ENCODE measurements around the gene JAM3.

Gene JAM3

DNA sequence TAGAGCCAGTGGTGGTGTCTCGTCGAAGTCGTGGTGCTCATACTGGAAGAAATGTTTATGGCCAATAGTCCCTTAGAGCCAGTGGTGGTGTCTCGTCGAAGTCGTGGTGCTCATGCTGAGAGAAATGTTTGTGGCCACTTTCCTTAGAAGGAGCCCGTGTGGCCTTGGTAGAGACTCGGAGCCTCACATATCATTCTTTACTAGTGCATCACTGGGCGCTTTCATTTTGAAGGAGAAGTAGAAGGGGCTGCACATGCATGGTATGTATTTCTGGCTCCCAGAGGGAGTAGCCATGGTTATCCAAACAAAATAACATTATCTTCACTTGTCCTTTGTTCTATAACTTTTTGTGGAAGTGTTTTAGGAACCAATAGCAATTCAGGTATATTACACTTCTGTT is 69.5 kb downstream of the JAM3 start:
- Histone ChIP-seq H3K27ac (ENCODE audit: insufficient read depth in 1 of 2, low read depth in 1 of 2, low read length in 2 of 2, poor library complexity in 1 of 2, severe bottlenecking in 2 of 2) (no peak overlapping the region), H3K4me1 (ENCODE audit: control extremely low read depth in 1 of 4, control insufficient read depth in 4 of 4, insufficient read depth in 4 of 4, low read length in 3 of 4) (no peaks in the 10 kb centered on the region), H3K4me3 (ENCODE audit: control insufficient read depth in 1 of 7, extremely low read depth in 1 of 7, insufficient read depth in 4 of 7, low read depth in 2 of 7, low read length in 6 of 7) (no peak overlapping the region), H3K27me3 (replicated peaks in 2 of 5; ENCODE audit: control insufficient read depth in 4 of 5, insufficient read depth in 5 of 5, low read length in 4 of 5) (peaks cover 0 to 2% (median 0%) of the 10 kb centered on the region in 5 experiments), H3K9me3 (ENCODE audit: control extremely low read depth in 1 of 5, control insufficient read depth in 4 of 5, insufficient read depth in 2 of 5, low read depth in 1 of 5, low read length in 4 of 5) (peaks cover 0 to 12% (median 1%) of the 10 kb centered on the region in 5 experiments), H3K36me3 (ENCODE audit: control insufficient read depth in 4 of 4, insufficient read depth in 4 of 4, low read length in 3 of 4) (peaks cover 0 to 20% (median 3%) of the 10 kb centered on the region in 4 experiments)
- WGBS (ENCODE audit: insufficient coverage) = 96% methylated on average over 6 of the region's 9 CpGs
- CTCF ChIA-PET = interaction anchor here (0.6 to 4.9 kb wide), 10 partner anchors 8 to 108 kb away, joined by 3 to 49 read pairs (median 6); partner anchors contain the start of gene JAM3
- POLR2A ChIA-PET = no interaction called here
- DNase-seq = no peak

DNA sequence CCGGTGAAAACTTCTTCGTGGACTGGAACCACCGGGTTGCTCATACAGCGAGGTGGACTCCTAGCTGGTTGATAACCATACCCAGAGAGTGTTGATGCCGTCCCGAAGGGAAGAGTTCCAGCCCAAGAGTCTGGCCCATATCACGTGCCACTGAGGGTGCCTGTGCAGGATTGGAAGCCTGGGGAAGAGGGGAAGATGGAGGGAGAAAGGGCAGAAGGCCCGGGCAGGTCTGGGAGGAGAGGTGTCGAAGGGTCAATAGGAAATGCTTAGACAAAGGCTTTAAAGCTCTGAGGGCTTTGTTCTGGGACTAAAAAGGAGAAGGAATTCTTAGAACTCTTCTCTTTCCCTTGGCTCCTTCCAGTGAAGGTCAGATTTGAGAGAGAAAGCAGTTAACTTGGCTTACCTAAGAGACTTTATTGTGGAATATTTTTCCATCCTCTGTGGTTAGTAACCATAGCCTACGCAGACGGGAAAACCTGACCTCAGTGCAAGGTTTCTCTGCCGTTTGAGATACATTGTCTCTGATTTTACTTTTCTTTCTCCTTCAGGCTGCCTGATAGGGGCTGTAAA is 70.5 kb downstream of the JAM3 start:
- H3K36me3 ChIP-seq (ENCODE audit: control insufficient read depth in 4 of 4, insufficient read depth in 4 of 4, low read length in 3 of 4) = peaks cover 0 to 22% (median 5%) of the 10 kb centered on the region in 4 experiments
- peaks cover 0 to 3% (median 0%) of the 10 kb centered on the region in 5 experiments for H3K9me3 ChIP-seq (ENCODE audit: control extremely low read depth in 1 of 5, control insufficient read depth in 4 of 5, insufficient read depth in 2 of 5, low read depth in 1 of 5, low read length in 4 of 5)
- H3K4me1 ChIP-seq (ENCODE audit: control extremely low read depth in 1 of 4, control insufficient read depth in 4 of 4, insufficient read depth in 4 of 4, low read length in 3 of 4) = no peaks in the 10 kb centered on the region
- WGBS (ENCODE audit: insufficient coverage) = 83% methylated on average over 12 of the region's 12 CpGs
- no peak for DNase-seq
- CTCF ChIA-PET = interaction anchor here (0.6 to 4.9 kb wide), 19 partner anchors 9 to 212 kb away, joined by 3 to 49 read pairs (median 3); partner anchors contain the start of gene JAM3
- POLR2A ChIA-PET = no interaction called here
- H3K4me3 ChIP-seq (ENCODE audit: control insufficient read depth in 1 of 7, extremely low read depth in 1 of 7, insufficient read depth in 4 of 7, low read depth in 2 of 7, low read length in 6 of 7) = no peak overlapping the region
- H3K27me3 ChIP-seq (replicated peaks in 2 of 5; ENCODE audit: control insufficient read depth in 4 of 5, insufficient read depth in 5 of 5, low read length in 4 of 5) = no peaks in the 10 kb centered on the region
- no peak overlapping the region for H3K27ac ChIP-seq (ENCODE audit: insufficient read depth in 1 of 2, low read depth in 1 of 2, low read length in 2 of 2, poor library complexity in 1 of 2, severe bottlenecking in 2 of 2)

DNA sequence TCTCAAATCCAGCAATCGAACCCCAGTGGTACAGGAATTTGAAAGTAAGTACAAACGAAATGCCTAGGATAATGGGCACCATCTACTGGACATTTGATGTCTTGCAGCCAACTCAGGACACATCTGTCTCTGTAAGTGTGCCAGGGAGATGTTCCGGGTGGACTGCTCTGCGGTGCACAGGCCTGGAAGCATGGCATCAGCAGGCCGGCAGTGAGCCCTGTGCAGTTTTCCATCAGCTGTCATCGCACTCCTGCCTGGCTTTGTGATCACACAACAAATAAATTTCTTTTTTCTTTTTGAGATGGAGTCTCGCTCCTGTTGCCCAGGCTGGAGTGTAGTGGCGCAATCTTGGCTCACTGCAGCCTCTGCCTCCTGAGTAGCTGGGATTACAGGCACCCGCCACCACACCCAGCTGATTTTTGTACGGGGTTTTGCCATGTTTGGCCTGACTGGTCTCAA is 71.0 kb downstream of the JAM3 start:
- ChIA-PET CTCF (interaction anchor here (1.0 to 4.9 kb wide), 13 partner anchors 12 to 213 kb away, joined by 3 to 49 read pairs (median 4); no protein-coding TSS in a partner anchor), POLR2A (no interaction called here)
- 61% methylated on average over 9 of the region's 10 CpGs for WGBS (ENCODE audit: insufficient coverage)
- no peak overlapping the region for H3K4me3 ChIP-seq (ENCODE audit: control insufficient read depth in 1 of 7, extremely low read depth in 1 of 7, insufficient read depth in 4 of 7, low read depth in 2 of 7, low read length in 6 of 7)
- no peak overlapping the region for H3K27ac ChIP-seq (ENCODE audit: insufficient read depth in 1 of 2, low read depth in 1 of 2, low read length in 2 of 2, poor library complexity in 1 of 2, severe bottlenecking in 2 of 2)
- H3K36me3 ChIP-seq (ENCODE audit: control insufficient read depth in 4 of 4, insufficient read depth in 4 of 4, low read length in 3 of 4) = peaks cover 0 to 27% (median 5%) of the 10 kb centered on the region in 4 experiments
- H3K27me3 ChIP-seq (replicated peaks in 2 of 5; ENCODE audit: control insufficient read depth in 4 of 5, insufficient read depth in 5 of 5, low read length in 4 of 5) = no peaks in the 10 kb centered on the region
- peak; percentile 70 to 87 (median 81) for DNase-seq
- no peaks in the 10 kb centered on the region for H3K4me1 ChIP-seq (ENCODE audit: control extremely low read depth in 1 of 4, control insufficient read depth in 4 of 4, insufficient read depth in 4 of 4, low read length in 3 of 4)
- no peaks in the 10 kb centered on the region for H3K9me3 ChIP-seq (ENCODE audit: control extremely low read depth in 1 of 5, control insufficient read depth in 4 of 5, insufficient read depth in 2 of 5, low read depth in 1 of 5, low read length in 4 of 5)

- H3K27ac ChIP-seq (ENCODE audit: insufficient read depth in 1 of 2, low read depth in 1 of 2, low read length in 2 of 2, poor library complexity in 1 of 2, severe bottlenecking in 2 of 2) = no peak overlapping the region
- WGBS (ENCODE audit: insufficient coverage) = 98% methylated on average over 7 of the region's 7 CpGs
- no peak for DNase-seq
- H3K4me1 ChIP-seq (ENCODE audit: control extremely low read depth in 1 of 4, control insufficient read depth in 4 of 4, insufficient read depth in 4 of 4, low read length in 3 of 4) = no peaks in the 10 kb centered on the region
- H3K27me3 ChIP-seq (replicated peaks in 2 of 5; ENCODE audit: control insufficient read depth in 4 of 5, insufficient read depth in 5 of 5, low read length in 4 of 5) = no peaks in the 10 kb centered on the region
- POLR2A ChIA-PET = no interaction called here
- H3K36me3 ChIP-seq (ENCODE audit: control insufficient read depth in 4 of 4, insufficient read depth in 4 of 4, low read length in 3 of 4) = peaks cover 0 to 38% (median 11%) of the 10 kb centered on the region in 4 experiments
- H3K9me3 ChIP-seq (ENCODE audit: control extremely low read depth in 1 of 5, control insufficient read depth in 4 of 5, insufficient read depth in 2 of 5, low read depth in 1 of 5, low read length in 4 of 5) = no peaks in the 10 kb centered on the region
- CTCF ChIA-PET = interaction anchor here (0.6 to 4.9 kb wide), 7 partner anchors 16 to 214 kb away, joined by 3 to 49 read pairs (median 3); no protein-coding TSS in a partner anchor
- no peak overlapping the region for H3K4me3 ChIP-seq (ENCODE audit: control insufficient read depth in 1 of 7, extremely low read depth in 1 of 7, insufficient read depth in 4 of 7, low read depth in 2 of 7, low read length in 6 of 7)
Observed at GRCh38 chr11:134140961-134141490, 72.2 kb downstream of the JAM3 start.

DNA sequence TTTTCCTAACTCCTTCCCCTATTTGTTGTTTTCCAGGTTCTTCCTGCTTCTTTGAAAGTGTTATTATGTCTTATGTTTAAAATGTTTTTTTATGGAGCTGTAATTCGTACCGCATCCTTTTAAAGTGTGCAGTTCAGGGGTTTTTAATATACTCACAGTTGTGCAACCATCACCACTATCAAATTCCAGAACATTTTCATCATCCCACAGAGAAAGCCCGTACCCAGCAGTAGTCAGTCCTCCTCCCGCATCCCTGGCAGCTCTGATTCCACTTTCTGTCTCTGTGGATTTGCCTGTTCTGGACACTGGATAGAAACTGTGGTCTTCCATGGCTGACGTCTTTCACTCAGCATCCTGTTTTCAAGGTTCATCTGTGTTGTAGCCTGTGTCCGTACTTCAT is 73.7 kb downstream of the JAM3 start:
- Histone ChIP-seq H3K27ac (ENCODE audit: insufficient read depth in 1 of 2, low read depth in 1 of 2, low read length in 2 of 2, poor library complexity in 1 of 2, severe bottlenecking in 2 of 2) (no peak overlapping the region), H3K27me3 (replicated peaks in 2 of 5; ENCODE audit: control insufficient read depth in 4 of 5, insufficient read depth in 5 of 5, low read length in 4 of 5) (no peaks in the 10 kb centered on the region), H3K36me3 (ENCODE audit: control insufficient read depth in 4 of 4, insufficient read depth in 4 of 4, low read length in 3 of 4) (peaks cover under 1 to 41% (median 11%) of the 10 kb centered on the region in 4 experiments), H3K4me3 (ENCODE audit: control insufficient read depth in 1 of 7, extremely low read depth in 1 of 7, insufficient read depth in 4 of 7, low read depth in 2 of 7, low read length in 6 of 7) (no peak overlapping the region), H3K9me3 (ENCODE audit: control extremely low read depth in 1 of 5, control insufficient read depth in 4 of 5, insufficient read depth in 2 of 5, low read depth in 1 of 5, low read length in 4 of 5) (no peaks in the 10 kb centered on the region), H3K4me1 (ENCODE audit: control extremely low read depth in 1 of 4, control insufficient read depth in 4 of 4, insufficient read depth in 4 of 4, low read length in 3 of 4) (no peaks in the 10 kb centered on the region)
- ChIA-PET CTCF (interaction anchor here (1.2 to 4.9 kb wide), 3 partner anchors 9 to 95 kb away, joined by 3 to 49 read pairs (median 6); no protein-coding TSS in a partner anchor), POLR2A (no interaction called here)
- no peak for DNase-seq
- 96% methylated on average over 3 of the region's 6 CpGs for WGBS (ENCODE audit: insufficient coverage)

GRCh38 chr11:134143801-134144200 is 74.9 kb downstream of the JAM3 start:
- ChIA-PET CTCF (interaction anchor here (0.8 kb wide), 1 partner anchor 14 kb away, joined by 3 read pairs; no protein-coding TSS in a partner anchor), POLR2A (no interaction called here)
- WGBS (ENCODE audit: insufficient coverage) = 72% methylated on average over 2 of the region's 3 CpGs
- no peak for DNase-seq
- H3K36me3 ChIP-seq (ENCODE audit: control insufficient read depth in 4 of 4, insufficient read depth in 4 of 4, low read length in 3 of 4) = peaks cover 2 to 52% (median 12%) of the 10 kb centered on the region in 4 experiments
- no peaks in the 10 kb centered on the region for H3K9me3 ChIP-seq (ENCODE audit: control extremely low read depth in 1 of 5, control insufficient read depth in 4 of 5, insufficient read depth in 2 of 5, low read depth in 1 of 5, low read length in 4 of 5)
- no peak overlapping the region for H3K4me3 ChIP-seq (ENCODE audit: control insufficient read depth in 1 of 7, extremely low read depth in 1 of 7, insufficient read depth in 4 of 7, low read depth in 2 of 7, low read length in 6 of 7)
- no peak overlapping the region for H3K27ac ChIP-seq (ENCODE audit: insufficient read depth in 1 of 2, low read depth in 1 of 2, low read length in 2 of 2, poor library complexity in 1 of 2, severe bottlenecking in 2 of 2)
- H3K27me3 ChIP-seq (replicated peaks in 2 of 5; ENCODE audit: control insufficient read depth in 4 of 5, insufficient read depth in 5 of 5, low read length in 4 of 5) = no peaks in the 10 kb centered on the region
- H3K4me1 ChIP-seq (ENCODE audit: control extremely low read depth in 1 of 4, control insufficient read depth in 4 of 4, insufficient read depth in 4 of 4, low read length in 3 of 4) = no peaks in the 10 kb centered on the region

GRCh38 chr11:134144744-134145143 is 75.9 kb downstream of the JAM3 start:
- H3K27ac ChIP-seq (ENCODE audit: insufficient read depth in 1 of 2, low read depth in 1 of 2, low read length in 2 of 2, poor library complexity in 1 of 2, severe bottlenecking in 2 of 2) = no peak overlapping the region
- 100% methylated on average over 1 of the region's 5 CpGs for WGBS (ENCODE audit: insufficient coverage)
- no peaks in the 10 kb centered on the region for H3K9me3 ChIP-seq (ENCODE audit: control extremely low read depth in 1 of 5, control insufficient read depth in 4 of 5, insufficient read depth in 2 of 5, low read depth in 1 of 5, low read length in 4 of 5)
- peaks cover 2 to 62% (median 17%) of the 10 kb centered on the region in 4 experiments for H3K36me3 ChIP-seq (ENCODE audit: control insufficient read depth in 4 of 4, insufficient read depth in 4 of 4, low read length in 3 of 4)
- POLR2A ChIA-PET = no interaction called here
- no peak overlapping the region for H3K4me3 ChIP-seq (ENCODE audit: control insufficient read depth in 1 of 7, extremely low read depth in 1 of 7, insufficient read depth in 4 of 7, low read depth in 2 of 7, low read length in 6 of 7)
- no peak for DNase-seq
- no peaks in the 10 kb centered on the region for H3K27me3 ChIP-seq (replicated peaks in 2 of 5; ENCODE audit: control insufficient read depth in 4 of 5, insufficient read depth in 5 of 5, low read length in 4 of 5)
- H3K4me1 ChIP-seq (ENCODE audit: control extremely low read depth in 1 of 4, control insufficient read depth in 4 of 4, insufficient read depth in 4 of 4, low read length in 3 of 4) = no peaks in the 10 kb centered on the region
- CTCF ChIA-PET = interaction anchor here (0.8 to 1.1 kb wide), 2 partner anchors 8 to 13 kb away, joined by 3 read pairs; no protein-coding TSS in a partner anchor

All from common myeloid progenitor, CD34-positive (primary cell).